22Rv1 (cell line): ENCODE data around the gene ASB11.

Experiments used
- ZFX ChIP-seq: fragments of 450-650 bp; IDR thresholded peaks from 2 replicates; pipeline ENCODE4 v1.6.1; 2017; ENCODE audit warnings: antibody characterized with exemption, borderline replicate concordance
- TF ChIP-seq, protein P1 (sequence below): fragments of 450-650 bp; IDR thresholded peaks from 2 replicates; pipeline ENCODE4 v1.5.1; 2017; ENCODE audit warnings: mild to moderate bottlenecking

- TF ChIP-seq ZFX, result no peak
- TF ChIP-seq, protein P1, sequence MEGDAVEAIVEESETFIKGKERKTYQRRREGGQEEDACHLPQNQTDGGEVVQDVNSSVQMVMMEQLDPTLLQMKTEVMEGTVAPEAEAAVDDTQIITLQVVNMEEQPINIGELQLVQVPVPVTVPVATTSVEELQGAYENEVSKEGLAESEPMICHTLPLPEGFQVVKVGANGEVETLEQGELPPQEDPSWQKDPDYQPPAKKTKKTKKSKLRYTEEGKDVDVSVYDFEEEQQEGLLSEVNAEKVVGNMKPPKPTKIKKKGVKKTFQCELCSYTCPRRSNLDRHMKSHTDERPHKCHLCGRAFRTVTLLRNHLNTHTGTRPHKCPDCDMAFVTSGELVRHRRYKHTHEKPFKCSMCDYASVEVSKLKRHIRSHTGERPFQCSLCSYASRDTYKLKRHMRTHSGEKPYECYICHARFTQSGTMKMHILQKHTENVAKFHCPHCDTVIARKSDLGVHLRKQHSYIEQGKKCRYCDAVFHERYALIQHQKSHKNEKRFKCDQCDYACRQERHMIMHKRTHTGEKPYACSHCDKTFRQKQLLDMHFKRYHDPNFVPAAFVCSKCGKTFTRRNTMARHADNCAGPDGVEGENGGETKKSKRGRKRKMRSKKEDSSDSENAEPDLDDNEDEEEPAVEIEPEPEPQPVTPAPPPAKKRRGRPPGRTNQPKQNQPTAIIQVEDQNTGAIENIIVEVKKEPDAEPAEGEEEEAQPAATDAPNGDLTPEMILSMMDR, result peak; percentile 69
Observed at GRCh38 chrX:15242899-15243555, 72.4 kb downstream of the ASB11 start.
